ENCODE data around the gene AGAP1.
"Not testable (repeated sequence)": the region's sequence is repeated elsewhere in the genome, so short reads cannot be mapped to it uniquely, and the experiment has no call there.

The AGAP1 gene

GRCh38 chr2:235737840-235738239 is 244.0 kb downstream of the AGAP1 start:
- no peak for DNase-seq (ENCODE audit: low read depth)

GRCh38 chr2:235739704-235740415 is 246.0 kb downstream of the AGAP1 start:
- no peak for DNase-seq (ENCODE audit: low read depth)

GRCh38 chr2:235740821-235741220 is 247.0 kb downstream of the AGAP1 start:
- DNase-seq (ENCODE audit: low read depth) = no peak

GRCh38 chr2:235744161-235744560 is 250.3 kb downstream of the AGAP1 start:
- no peak for DNase-seq (ENCODE audit: low read depth)

GRCh38 chr2:235745597-235745996 is 251.8 kb downstream of the AGAP1 start:
- DNase-seq (ENCODE audit: low read depth) = no peak

- DNase-seq (ENCODE audit: low read depth) = peak; percentile 66
These were observed 252.6 kb downstream of the AGAP1 start for GRCh38 chr2:235746257-235746934.

- DNase-seq (ENCODE audit: low read depth) = no peak
These were observed 253.3 kb downstream of the AGAP1 start for GRCh38 chr2:235747001-235747785.

- DNase-seq (ENCODE audit: low read depth) = no peak
These were observed 253.9 kb downstream of the AGAP1 start for GRCh38 chr2:235747786-235748091.

GRCh38 chr2:235749121-235749770 is 255.4 kb downstream of the AGAP1 start:
- DNase-seq (ENCODE audit: low read depth) = no peak

GRCh38 chr2:235749771-235750160 is 255.9 kb downstream of the AGAP1 start:
- DNase-seq (ENCODE audit: low read depth) = no peak

- no peak for DNase-seq (ENCODE audit: low read depth)
These were observed 259.0 kb downstream of the AGAP1 start for GRCh38 chr2:235752846-235753245.

GRCh38 chr2:235754357-235755207 is 260.7 kb downstream of the AGAP1 start:
- DNase-seq (ENCODE audit: low read depth) = no peak

GRCh38 chr2:235756491-235756890 is 262.6 kb downstream of the AGAP1 start:
- DNase-seq (ENCODE audit: low read depth) = no peak

- DNase-seq (ENCODE audit: low read depth) = no peak
These were observed 263.4 kb downstream of the AGAP1 start for GRCh38 chr2:235757212-235757611.

GRCh38 chr2:235757640-235758039 is 263.8 kb downstream of the AGAP1 start:
- no peak for DNase-seq (ENCODE audit: low read depth)

- DNase-seq (ENCODE audit: low read depth) = no peak
These were observed 269.2 kb downstream of the AGAP1 start for GRCh38 chr2:235762832-235763598.

- no peak for DNase-seq (ENCODE audit: low read depth)
These were observed 270.0 kb downstream of the AGAP1 start for GRCh38 chr2:235763816-235764215.

- not testable (repeated sequence) for DNase-seq (ENCODE audit: low read depth)
These were observed 270.6 kb downstream of the AGAP1 start for GRCh38 chr2:235764478-235764877.

GRCh38 chr2:235765181-235765820 is 271.5 kb downstream of the AGAP1 start:
- DNase-seq (ENCODE audit: low read depth) = peak; percentile 46

GRCh38 chr2:235766278-235766677 is 272.4 kb downstream of the AGAP1 start:
- peak; percentile 71 for DNase-seq (ENCODE audit: low read depth)

Data from GM04504 (cell line).